ENCODE data around the gene NOX5. TPM values are rescaled to one million over a fixed set of nuclear protein-coding genes. Genes with fewer than 3 reads are reported as not detected.
A peak's percentile ranks its signal among the peaks of the same experiment; 100 is the strongest.
"Not testable (repeated sequence)": the region's sequence is repeated elsewhere in the genome, so short reads cannot be mapped to it uniquely, and the experiment has no call there.

The NOX5 gene, protein sequence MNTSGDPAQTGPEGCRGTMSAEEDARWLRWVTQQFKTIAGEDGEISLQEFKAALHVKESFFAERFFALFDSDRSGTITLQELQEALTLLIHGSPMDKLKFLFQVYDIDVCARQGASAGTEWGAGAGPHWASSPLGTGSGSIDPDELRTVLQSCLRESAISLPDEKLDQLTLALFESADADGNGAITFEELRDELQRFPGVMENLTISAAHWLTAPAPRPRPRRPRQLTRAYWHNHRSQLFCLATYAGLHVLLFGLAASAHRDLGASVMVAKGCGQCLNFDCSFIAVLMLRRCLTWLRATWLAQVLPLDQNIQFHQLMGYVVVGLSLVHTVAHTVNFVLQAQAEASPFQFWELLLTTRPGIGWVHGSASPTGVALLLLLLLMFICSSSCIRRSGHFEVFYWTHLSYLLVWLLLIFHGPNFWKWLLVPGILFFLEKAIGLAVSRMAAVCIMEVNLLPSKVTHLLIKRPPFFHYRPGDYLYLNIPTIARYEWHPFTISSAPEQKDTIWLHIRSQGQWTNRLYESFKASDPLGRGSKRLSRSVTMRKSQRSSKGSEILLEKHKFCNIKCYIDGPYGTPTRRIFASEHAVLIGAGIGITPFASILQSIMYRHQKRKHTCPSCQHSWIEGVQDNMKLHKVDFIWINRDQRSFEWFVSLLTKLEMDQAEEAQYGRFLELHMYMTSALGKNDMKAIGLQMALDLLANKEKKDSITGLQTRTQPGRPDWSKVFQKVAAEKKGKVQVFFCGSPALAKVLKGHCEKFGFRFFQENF
- 0.34 and 1.1 TPM in 2 replicates for total RNA-seq (2014; rRNA removed; shearing (Covaris generic))

- peak; percentile 70 for DNase-seq (ENCODE audit: low read depth)
These were observed at the start of gene NOX5 for GRCh38 chr15:69014454-69014853. NOX5 (plus strand) TSS chr15:69014695; CDS start chr15:69014736, 41 bp downstream.

DNA sequence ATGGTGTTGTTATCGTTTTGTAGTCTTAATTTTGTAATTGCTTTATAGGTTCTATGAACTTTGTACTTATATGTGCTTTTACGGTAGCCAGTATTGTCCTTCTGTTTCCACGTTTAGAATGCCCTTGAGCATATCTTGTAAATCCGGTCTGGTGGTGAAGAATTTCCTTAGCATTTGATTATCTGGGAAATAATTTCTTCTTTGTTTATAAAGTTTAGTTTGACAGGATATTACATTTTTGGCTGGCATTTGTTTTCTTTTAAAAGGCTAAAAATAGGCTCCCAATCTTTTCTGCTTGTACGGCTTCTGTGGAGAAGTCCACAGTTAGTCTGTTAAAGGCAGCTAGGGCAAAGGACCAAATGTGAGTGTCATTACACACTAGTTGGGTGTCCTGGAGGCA lies 47.5 kb upstream of the NOX5 start:
- no peak for DNase-seq (ENCODE audit: low read depth)

DNA sequence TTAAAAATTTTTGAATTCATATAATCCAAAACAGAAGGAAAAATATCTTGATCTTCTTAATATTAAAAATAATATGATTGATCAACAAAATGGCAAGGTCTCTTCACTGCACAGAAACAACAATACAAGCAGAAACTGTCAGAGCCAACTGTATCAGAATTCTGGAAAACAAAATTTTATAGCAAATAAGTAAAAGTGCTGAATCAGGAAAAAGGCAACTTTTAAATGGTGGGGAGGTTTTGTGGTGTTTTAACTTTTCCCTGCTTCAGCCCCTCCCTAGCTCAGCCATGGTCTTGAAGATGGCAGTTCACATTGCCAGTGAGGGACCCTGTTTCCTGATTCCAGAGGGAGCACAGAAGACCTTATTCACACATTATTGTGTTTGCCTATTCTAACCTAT lies 46.5 kb upstream of the NOX5 start:
- DNase-seq (ENCODE audit: low read depth): no peak

GRCh38 chr15:68969298-68969697 lies 45.2 kb upstream of the NOX5 start:
- no peak for DNase-seq (ENCODE audit: low read depth)

- DNase-seq (ENCODE audit: low read depth): no peak
These were observed 42.1 kb upstream of the NOX5 start for GRCh38 chr15:68972201-68973065.

DNA sequence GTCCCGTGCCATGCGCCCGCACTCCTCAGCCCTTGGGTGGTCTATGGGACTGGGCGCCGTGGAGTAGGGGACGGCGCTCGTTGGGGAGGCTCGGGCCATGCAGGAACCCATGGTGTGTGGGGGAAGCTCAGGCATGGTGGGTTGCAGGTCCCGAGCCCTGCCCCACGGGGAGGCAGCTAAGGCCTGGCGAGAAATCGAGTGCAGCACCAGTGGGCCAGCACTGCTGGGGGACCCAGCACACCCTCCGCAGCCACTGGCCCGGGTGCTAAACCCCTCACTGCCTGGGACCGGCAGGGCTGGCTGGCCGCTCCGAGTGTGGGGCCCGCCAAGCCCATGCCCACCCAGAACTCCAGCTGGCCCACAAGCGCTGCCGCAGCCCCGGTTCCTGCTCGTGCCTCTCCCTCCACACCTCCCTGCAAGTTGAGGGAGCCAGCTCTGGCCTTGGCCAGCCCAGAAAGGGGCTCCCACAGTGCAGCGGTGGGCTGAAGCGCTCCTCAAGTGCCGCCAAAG lies 38.8 kb upstream of the NOX5 start:
- not testable (repeated sequence) for DNase-seq (ENCODE audit: low read depth)

DNA sequence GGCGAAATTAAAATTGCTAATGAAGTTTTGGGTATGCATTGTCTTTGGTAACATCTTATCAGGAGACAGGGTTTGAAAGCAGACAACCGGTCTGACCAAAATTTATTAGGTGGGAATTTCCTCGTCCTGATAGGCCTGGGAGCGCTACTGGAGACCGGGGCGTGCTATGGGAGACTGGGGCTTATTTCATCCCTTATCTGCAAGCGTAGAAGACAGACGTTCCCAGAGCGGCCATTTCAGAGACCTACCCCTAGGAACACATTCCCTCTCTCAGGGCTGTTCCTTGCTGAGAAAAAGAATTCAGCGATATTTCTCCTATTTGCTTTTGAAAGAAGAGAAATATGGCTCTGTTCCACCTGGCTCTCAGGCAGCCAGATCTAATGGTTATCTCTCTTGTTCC lies 37.1 kb upstream of the NOX5 start:
- not testable (repeated sequence) for DNase-seq (ENCODE audit: low read depth)

DNA sequence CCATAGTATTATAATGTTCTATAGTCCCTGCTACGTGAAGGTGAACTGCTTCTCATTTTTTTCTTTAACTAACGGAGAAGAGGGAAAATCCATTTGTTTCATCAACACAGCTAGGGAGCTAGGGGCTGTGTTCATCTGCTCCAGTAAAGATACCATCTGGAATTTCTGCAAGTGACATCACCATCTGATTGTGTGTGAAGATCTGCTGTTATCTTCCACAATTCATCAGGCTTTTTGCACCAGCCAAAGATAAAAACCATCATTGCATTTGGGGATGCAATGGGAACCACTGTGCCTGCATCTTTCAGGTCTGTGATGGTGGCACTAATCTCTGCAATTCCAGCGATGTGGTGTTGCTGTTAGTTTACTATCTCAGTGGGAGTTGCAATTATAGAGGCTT lies 35.5 kb upstream of the NOX5 start:
- DNase-seq (ENCODE audit: low read depth): no peak

DNA sequence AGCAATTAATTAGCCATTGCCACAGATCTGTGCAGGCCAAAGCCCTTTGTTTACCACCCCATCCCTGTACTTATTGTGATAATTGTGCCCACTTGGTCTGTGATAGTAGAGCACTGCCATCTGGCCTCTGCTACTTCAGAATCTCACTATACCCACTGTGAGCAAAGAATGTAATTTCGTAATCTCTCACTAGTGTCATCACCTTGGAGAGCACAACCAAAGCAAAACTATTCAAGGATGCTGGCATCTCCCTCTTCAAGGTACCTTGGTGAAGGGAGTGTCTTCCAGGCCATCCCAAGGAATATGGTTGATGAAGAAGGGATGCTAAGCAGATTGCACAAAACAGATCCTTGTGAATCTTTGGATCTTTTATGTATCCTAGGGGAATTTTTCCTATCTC lies 34.7 kb upstream of the NOX5 start:
- no peak for DNase-seq (ENCODE audit: low read depth)

DNA sequence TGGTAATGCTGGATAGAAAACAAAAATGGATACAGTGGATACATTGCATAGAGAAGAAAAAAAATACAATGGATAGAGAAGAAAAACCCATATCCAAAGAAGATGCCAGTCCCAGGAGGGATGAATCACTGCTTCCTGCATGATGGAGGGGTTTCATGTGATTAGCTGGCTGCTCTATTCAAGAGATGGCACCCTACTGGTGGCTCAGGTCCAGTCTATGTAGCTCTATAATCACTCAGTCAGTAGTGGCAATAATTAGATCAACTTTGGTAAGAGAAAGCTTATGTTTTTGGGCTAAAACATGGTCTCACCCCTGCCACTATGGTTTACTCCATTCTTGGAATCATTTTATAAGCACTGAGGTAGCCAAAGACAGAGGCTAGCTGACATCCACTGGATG lies 33.7 kb upstream of the NOX5 start:
- no peak for DNase-seq (ENCODE audit: low read depth)

DNA sequence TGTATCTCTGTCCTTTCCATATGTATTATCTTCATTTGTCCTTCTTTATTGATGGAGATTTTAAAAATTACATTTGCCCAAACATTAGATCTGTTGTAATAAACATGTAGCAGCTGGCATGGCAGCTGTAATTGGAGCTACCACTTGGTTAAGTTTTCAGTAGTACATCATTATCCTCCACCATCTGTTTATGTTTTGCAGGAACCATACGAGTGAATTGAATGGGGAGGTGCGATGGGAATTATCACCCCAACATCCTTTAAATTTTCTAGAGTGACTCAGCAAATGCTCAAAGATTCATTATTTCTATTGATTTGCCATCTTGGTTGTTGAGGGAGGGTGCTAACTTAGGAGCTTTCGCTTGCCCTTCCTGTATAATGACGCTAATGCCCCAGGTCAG lies 32.6 kb upstream of the NOX5 start:
- DNase-seq (ENCODE audit: low read depth): no peak

DNA sequence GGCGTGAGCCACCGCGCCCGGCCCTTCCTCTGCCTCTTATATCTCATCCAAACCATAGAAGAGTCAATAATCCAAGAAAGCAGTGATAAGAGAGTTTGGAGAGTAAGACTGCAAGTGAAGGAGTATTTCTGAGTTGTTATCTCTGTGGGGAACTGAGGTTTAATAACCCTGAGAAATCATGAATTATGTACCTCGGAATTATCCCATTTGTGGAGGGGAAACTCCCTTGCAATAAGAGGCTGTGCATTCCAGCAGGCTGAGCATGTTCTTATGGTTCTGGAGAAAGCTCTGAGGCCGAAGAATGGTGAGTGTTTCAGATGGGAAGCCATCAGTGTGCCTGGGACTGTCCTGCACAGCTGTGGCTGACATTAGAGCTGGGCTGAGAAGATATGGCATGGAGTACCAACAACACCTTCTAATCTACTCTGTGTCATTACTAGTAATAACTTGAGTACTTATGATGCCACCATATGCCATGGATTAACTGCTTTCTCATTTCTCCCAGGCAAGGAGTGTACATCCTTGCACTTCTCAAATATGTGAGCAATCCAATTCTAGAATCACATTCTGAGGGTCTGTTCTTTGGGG lies 31.4 kb upstream of the NOX5 start:
- no peak for DNase-seq (ENCODE audit: low read depth)

GRCh38 chr15:68983961-68984481 lies 30.5 kb upstream of the NOX5 start:
- no peak for DNase-seq (ENCODE audit: low read depth)

DNA sequence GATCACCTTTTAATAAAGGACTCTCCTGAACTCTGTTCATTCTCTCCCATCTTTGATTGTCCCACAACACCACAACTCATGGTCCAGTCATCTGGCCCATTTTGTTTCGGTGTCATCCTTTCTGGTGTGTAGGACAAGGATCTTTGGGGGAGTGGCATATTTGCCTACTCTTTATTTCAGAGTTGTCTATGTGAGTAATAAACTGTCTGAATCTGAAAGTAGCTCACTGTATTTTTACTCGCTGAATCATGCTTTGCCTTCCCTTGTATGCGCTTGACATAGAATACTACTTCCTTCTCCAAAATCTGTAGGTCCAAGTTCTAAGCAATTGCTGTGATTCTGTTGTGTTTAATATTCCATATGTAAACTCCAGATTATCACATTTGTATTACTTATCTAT lies 29.9 kb upstream of the NOX5 start:
- no peak for DNase-seq (ENCODE audit: low read depth)

- no peak for DNase-seq (ENCODE audit: low read depth)
These were observed 29.1 kb upstream of the NOX5 start for GRCh38 chr15:68985361-68985891.

DNA sequence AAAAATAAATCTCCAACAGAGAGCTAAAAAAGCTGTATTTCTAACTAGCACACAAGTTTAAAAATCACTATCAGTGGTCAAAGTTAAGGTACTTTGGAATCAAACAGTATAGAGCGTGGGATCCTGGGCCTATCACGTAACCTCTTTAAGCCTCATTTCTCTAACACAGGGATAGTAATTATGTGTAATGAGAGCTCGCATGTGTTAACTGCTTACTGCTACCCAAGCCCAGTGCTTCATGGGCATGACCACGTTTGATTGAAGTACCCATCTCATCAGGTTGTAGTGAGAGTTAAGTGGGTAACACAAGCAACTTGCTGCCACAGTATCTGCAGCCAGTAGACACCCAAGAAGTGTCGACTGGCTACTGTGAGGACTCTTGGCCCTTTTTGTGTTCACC lies 28.2 kb upstream of the NOX5 start:
- DNase-seq (ENCODE audit: low read depth): no peak

DNA sequence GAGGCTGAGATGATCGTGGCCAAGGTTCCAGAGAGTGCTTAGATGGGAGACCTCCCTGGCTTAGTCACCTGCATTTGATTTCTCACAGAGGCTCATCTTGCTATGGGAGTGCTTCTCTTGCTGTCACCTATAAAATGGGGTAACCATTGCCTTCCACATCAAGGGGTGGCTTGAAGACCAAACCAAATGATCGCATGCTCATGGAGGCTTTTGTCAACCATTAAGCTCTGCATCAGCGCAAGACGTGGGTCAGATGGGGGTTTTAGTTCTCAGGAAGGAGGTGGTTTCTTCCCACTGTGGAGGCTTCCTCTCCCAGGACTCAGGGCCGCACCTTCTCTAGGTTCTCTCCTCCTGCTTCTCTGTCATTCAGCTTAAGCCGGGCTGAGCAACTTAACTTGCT lies 27.4 kb upstream of the NOX5 start:
- no peak for DNase-seq (ENCODE audit: low read depth)

DNA sequence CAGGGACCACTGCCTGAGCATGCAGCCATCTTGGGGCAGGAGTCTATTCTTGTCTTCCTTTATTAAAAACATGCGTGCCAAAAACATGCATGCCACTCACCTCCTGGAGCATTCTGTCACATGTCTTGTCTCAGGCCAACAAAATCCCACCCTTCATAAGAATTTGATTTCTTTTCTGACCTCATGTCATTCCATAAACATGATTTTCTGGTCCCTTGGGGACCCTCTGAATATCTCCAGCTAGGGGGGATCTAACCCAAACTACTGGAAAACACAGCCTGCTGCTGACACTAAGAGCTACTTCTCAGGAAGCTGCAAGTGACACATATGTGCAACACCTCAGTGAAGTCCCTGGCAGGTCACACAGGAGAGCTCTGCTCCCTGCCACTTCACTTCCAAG lies 26.8 kb upstream of the NOX5 start:
- DNase-seq (ENCODE audit: low read depth): no peak

DNA sequence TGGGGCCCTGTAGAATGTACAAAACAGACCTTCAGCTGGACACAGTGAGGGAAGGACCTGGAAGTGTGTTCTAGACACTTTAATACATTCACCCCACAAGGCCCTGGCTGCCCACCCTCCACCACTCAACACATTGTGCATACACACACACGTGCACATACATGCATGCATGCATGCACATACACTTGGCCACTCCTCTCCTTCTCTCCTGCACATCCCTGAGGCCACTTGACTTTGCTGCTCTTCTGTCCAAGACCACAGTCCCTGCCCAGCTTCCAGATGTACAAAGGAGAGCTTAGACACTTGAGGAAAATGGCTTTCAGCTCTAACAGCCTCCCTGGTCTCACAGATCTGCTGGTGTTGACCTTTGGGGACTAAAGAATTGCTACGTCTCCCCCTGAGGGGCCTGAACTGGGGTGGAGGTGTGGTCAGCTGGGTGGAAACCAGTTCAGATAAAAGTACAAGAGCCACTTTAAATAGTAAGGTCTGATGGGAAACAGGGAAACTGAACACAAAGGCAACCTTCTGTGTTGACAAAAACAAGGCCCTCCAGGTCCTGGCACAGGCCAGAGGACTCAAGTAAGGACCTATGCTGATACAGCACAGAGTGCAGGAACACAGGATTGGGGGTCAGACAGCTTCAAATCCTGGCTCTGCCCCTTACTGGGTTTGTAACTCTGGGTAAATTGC lies 24.8 kb upstream of the NOX5 start:
- DNase-seq (ENCODE audit: low read depth): no peak

DNA sequence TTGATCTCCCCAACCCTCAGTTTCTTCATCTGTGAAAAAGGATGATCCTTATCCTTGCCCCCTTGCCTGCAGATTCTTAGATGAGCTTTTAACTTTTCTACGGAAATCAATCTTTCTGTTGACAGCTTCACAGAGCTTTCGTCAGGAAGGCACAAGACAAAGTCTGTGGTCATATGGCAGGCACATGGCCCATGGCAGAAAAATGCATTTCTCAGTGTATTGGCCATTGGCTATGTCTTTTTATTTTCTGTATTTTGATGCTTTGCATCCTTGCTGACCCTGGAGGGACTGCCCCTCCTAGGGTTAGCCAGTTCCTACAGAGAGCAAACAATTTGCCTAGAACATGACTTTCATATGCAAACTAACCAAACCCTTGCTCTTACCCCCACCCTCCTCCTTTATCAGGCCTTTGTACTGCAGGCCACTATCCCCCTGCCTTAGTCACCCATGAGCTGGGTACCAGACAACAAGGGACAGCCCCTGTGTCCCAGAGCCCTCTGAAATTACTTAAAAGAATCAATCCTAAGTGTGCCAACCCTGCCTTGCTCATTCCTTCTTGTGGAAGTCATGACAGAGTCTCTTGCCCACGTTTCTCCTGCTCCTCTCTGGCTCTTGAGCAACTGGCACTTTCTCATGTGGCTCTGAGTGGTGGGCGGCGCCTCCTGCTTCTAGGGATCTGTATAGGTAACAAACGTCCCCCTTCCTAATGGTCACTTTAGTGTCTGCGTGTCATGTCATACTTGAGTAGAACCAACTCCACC lies 24.1 kb upstream of the NOX5 start:
- DNase-seq (ENCODE audit: low read depth): no peak
